H1 (cell line): ENCODE data around the gene NBEA. TPM values are rescaled to one million over a fixed set of nuclear protein-coding genes. Genes with fewer than 3 reads are reported as not detected.

ENCODE experiments used
- BACH1 ChIP-seq: IDR thresholded peaks from 2 replicates; pipeline ENCODE4 v1.6.1; 2012; ENCODE audit warnings: low read length, improper control_type of control experiment
- JUND ChIP-seq: IDR thresholded peaks from 2 replicates; pipeline ENCODE4 v1.6.1; 2011; ENCODE audit warnings: mild to moderate bottlenecking, improper control_type of control experiment, low read length
- SRF ChIP-seq: IDR thresholded peaks from 2 replicates; pipeline ENCODE4 v1.6.1; 2011; ENCODE audit warnings: mild to moderate bottlenecking, low read depth, low read length, moderate library complexity
- TCF12 ChIP-seq: IDR thresholded peaks from 2 replicates; pipeline ENCODE4 v1.6.1; 2011; ENCODE audit warnings: low read depth, mild to moderate bottlenecking, low read length
- ZNF274 ChIP-seq: IDR thresholded peaks from 2 replicates; pipeline ENCODE4 v1.7.0; 2012; ENCODE audit warnings: low read length, borderline replicate concordance; ENCODE audit errors: extremely low read depth
- polyA plus RNA-seq, 7 experiments: library from polyadenylated mRNA; depleted of rRNA in 3 of 7; stranded (reverse) in 5 of 7; unstranded in 2 of 7; fragments of >200 nt in 5 of 7; fragments of 200-250 nt in 2 of 7; gene quantifications; 1 replicate in 5 of 7; 2 replicates in 1 of 7; 4 replicates in 1 of 7; pipeline versions ENCODE4 v1.2.1 to v1.2.3, GENCODE V29; 2011 to 2013; ENCODE audit warnings: missing spikeins in 2 of 7, mixed read lengths in 2 of 7
- total RNA-seq: library from RNA; stranded (reverse); fragmentation: NEBNext Ultra II Directional; extraction: Animal tissue kit (Norgen Biotek cat#: 25700); gene quantifications from 2 replicates; pipeline ENCODE4 v1.2.1, GENCODE V29; 2021
- TF ChIP-seq, protein P1 (sequence below): IDR thresholded peaks from 2 replicates; pipeline ENCODE4 v1.6.1; 2011; ENCODE audit warnings: low read length, improper control_type of control experiment

The NBEA gene
- total and polyA plus RNA-seq, 2 of the 8 experiments (the other 6 are each of a cell fraction or from before 2014, with no cell fraction given) = 14.2 to 21.5 TPM

DNA sequence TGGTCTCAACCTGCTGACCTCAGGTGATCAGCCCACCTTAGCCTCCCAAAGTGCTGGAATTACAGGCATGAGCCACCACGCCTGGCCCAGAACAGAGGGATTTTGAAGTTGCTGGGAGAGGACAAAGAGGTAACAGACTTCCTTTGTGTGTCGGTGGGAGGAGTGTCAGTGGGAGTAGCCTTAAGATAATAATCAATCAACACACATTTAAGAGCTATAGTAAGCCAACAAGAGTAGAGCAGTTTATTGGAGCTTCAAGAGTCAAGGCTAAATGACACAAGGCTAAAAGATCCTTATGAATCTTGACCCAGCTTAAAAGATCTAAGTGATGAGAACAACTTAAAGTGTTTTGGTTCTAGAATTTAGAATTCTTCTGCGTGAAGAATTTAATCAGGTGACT, 47.3 kb upstream of the NBEA start (continued):
- TF ChIP-seq SRF (no peak), JUND (no peak), BACH1 (no peak), TCF12 (no peak), ZNF274 (no peak)
- TF ChIP-seq, protein P1, sequence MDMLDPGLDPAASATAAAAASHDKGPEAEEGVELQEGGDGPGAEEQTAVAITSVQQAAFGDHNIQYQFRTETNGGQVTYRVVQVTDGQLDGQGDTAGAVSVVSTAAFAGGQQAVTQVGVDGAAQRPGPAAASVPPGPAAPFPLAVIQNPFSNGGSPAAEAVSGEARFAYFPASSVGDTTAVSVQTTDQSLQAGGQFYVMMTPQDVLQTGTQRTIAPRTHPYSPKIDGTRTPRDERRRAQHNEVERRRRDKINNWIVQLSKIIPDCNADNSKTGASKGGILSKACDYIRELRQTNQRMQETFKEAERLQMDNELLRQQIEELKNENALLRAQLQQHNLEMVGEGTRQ = no peak
- TF ChIP-seq, all 59 proteins: peak for 0
